Measurements from ENCODE around the gene GCGR. TPM values are rescaled to one million over a fixed set of nuclear protein-coding genes. Genes with fewer than 3 reads are reported as not detected.

The GCGR gene
- polyA plus RNA-seq, 1 of the 3 experiments (the other 2 are of a cell fraction) = not detected

- TF ChIP-seq NFIC (IDR thresholded peaks at IDR 0.05; ENCODE audit: borderline replicate concordance) (no peak), MEF2A (IDR thresholded peaks at IDR 0.05; ENCODE audit: borderline replicate concordance, low read depth) (no peak), GABPA (IDR thresholded peaks at IDR 0.05; ENCODE audit: low read depth) (no peak), NRF1 (IDR thresholded peaks at IDR 0.05; ENCODE audit: low read depth, low read length) (peak; percentile 88), EZH2phosphoT487 (IDR thresholded peaks at IDR 0.05; ENCODE audit: borderline replicate concordance, low read depth) (no peak), TAF1 (IDR thresholded peaks at IDR 0.05; ENCODE audit: borderline replicate concordance, low read depth, low read length) (peak; percentile 76), USF2 (IDR thresholded peaks at IDR 0.05; ENCODE audit: borderline replicate concordance, low read depth, low read length) (no peak), TEAD4 (IDR thresholded peaks at IDR 0.05; ENCODE audit: borderline replicate concordance, insufficient read depth) (no peak), RFX5 (IDR thresholded peaks at IDR 0.05; ENCODE audit: low read length) (no peak), RXRA (IDR thresholded peaks at IDR 0.05; ENCODE audit: borderline replicate concordance, low read depth) (no peak), MXI1 (IDR thresholded peaks at IDR 0.05; ENCODE audit: low read depth, low read length) (peak; percentile 41; the same call in 1 of the 2 replicates), TCF12 (IDR thresholded peaks at IDR 0.05) (no peak)
These were observed 56.2 kb downstream of the GCGR start, which contains the start of gene P4HB (continued) for GRCh38 chr17:81859906-81860755.

GRCh38 chr17:81860756-81861568 lies 57.0 kb downstream of the GCGR start:
- ChIA-PET POLR2A (interaction anchor here (0.6 to 2.3 kb wide), 9 partner anchors 9 to 178 kb away, joined by 3 to 16 read pairs (median 3); partner anchors contain the start of genes ALYREF, ANAPC11, ARHGDIA and MRPL12), CTCF (interaction anchor here (0.7 to 3.6 kb wide), 6 partner anchors 9 to 148 kb away, joined by 3 to 13 read pairs (median 6); partner anchors contain the start of genes ARHGDIA and SLC25A10)
- H3K9me2 ChIP-seq = no peaks in the 10 kb centered on the region
- peaks cover 31 to 60% of the 10 kb centered on the region in 2 experiments for H3K36me3 ChIP-seq (replicated peaks in 1 of 2; ENCODE audit: control insufficient read depth in 1 of 2, insufficient read depth in 2 of 2, low read length in 1 of 2)
- H3K27ac ChIP-seq (ENCODE audit: low read depth in 2 of 2, low read length in 1 of 2) = peak overlapping the region; percentile 90 to 92
- peaks cover 28 to 37% of the 10 kb centered on the region in 2 experiments for H3K4me1 ChIP-seq (ENCODE audit: control insufficient read depth in 1 of 2, insufficient read depth in 2 of 2, low read depth in 1 of 2, low read length in 1 of 2)
- H3K4me3 ChIP-seq (ENCODE audit: low read depth in 2 of 2, low read length in 1 of 2) = peak overlapping the region; percentile 77 to 95
- DNase-seq = peak; percentile 100
- H3K4me2 ChIP-seq = peak overlapping the region; percentile 99
- H2AFZ ChIP-seq (ENCODE audit: low read depth) = peak overlapping the region; percentile 52; the same call in 1 of the 2 replicates
- no peaks in the 10 kb centered on the region for H3K9me3 ChIP-seq
- H3K79me2 ChIP-seq (ENCODE audit: insufficient read depth) = peaks cover 94% of the 10 kb centered on the region
- H3K9ac ChIP-seq = peak overlapping the region; percentile 98
- under 1% methylated on average over 59 of the region's 74 CpGs for WGBS (ENCODE audit: low lambda C conversion rate)
- peaks cover 53% of the 10 kb centered on the region for H4K20me1 ChIP-seq (ENCODE audit: insufficient read depth)
- no peaks in the 10 kb centered on the region for H3K27me3 ChIP-seq (ENCODE audit: insufficient read depth)
- H3F3A ChIP-seq (replicated peaks; ENCODE audit: insufficient read depth) = peaks cover 27% of the 10 kb centered on the region
- TF ChIP-seq MEF2A (IDR thresholded peaks at IDR 0.05; ENCODE audit: borderline replicate concordance, low read depth) (no peak), TEAD4 (IDR thresholded peaks at IDR 0.05; ENCODE audit: borderline replicate concordance, insufficient read depth) (no peak), ZBTB33 (IDR thresholded peaks at IDR 0.05; ENCODE audit: borderline replicate concordance, low read depth) (no peak; the same call in 1 of the 2 replicates), MAX (IDR thresholded peaks at IDR 0.05; ENCODE audit: low read depth) (peak; percentile 96), GABPA (IDR thresholded peaks at IDR 0.05; ENCODE audit: low read depth) (peak; percentile 92), CTCF (IDR thresholded peaks at IDR 0.05) (no peak), FOXJ3 (CRISPR knock-in tag; IDR thresholded peaks at IDR 0.05) (no peak), TAF1 (IDR thresholded peaks at IDR 0.05; ENCODE audit: borderline replicate concordance, low read depth, low read length) (peak; percentile 89), PBX3 (IDR thresholded peaks at IDR 0.05) (peak; percentile 96), RXRA (IDR thresholded peaks at IDR 0.05; ENCODE audit: borderline replicate concordance, low read depth) (no peak), IRF3 (IDR thresholded peaks at IDR 0.05; ENCODE audit: low read depth, low read length) (peak; percentile 100)

All from SK-N-SH (cell line).